H1 (cell line): ENCODE data around the gene CLIC3. TPM values are rescaled to one million over a fixed set of nuclear protein-coding genes. Genes with fewer than 3 reads are reported as not detected.
A peak's percentile ranks its signal among the peaks of the same experiment; 100 is the strongest.

Source experiments
- CTCF ChIA-PET: fragments of 300-600 bp; sonication (Branson Sonifier 250); formaldehyde crosslinking; loops from one replicate; lab custom pipeline; 2021; ENCODE audit not compliant: partially characterized antibody; lab: Charles Lee
- POLR2A ChIA-PET: fragments of 300-600 bp; sonication (Branson Sonifier 250); formaldehyde crosslinking; loops from one replicate; lab custom pipeline; 2021; ENCODE audit warnings: inconsistent platforms; ENCODE audit not compliant: partially characterized antibody; lab: Charles Lee
- DNase-seq, 2 experiments: peaks; one replicate each; pipeline versions ENCODE4 v3.0.0 to v3.0.0-alpha.2; 2010 to 2022; ENCODE audit warnings: low spot score in 2 of 2, low read depth in 1 of 2, mixed read lengths in 1 of 2
- FAIRE-seq: peaks from 2 replicates; lab custom pipeline; 2011; peaks lifted over from hg19 to GRCh38; lab: Jason Lieb, UNC
- H2AFZ ChIP-seq: 2 replicates; pipeline ENCODE4 v1.8.1; 2012; ENCODE audit warnings: low read length, inconsistent platforms
- H2AK5ac ChIP-seq: 2 replicates; pipeline ENCODE4 v1.6.1; 2013; ENCODE audit warnings: low read depth, low read length
- H2BK120ac ChIP-seq: replicated peaks from 2 replicates; pipeline ENCODE3; 2013; ENCODE audit warnings: low read depth, low read length, inconsistent platforms
- H2BK12ac ChIP-seq: 2 replicates; pipeline ENCODE4 v1.6.1; 2013; ENCODE audit warnings: low read depth, low read length
- H2BK15ac ChIP-seq: 2 replicates; pipeline ENCODE4 v1.6.1; 2013; ENCODE audit warnings: low read length
- H2BK20ac ChIP-seq: 2 replicates; pipeline ENCODE4 v1.6.1; 2013; ENCODE audit warnings: low read length
- H2BK5ac ChIP-seq: 2 replicates; pipeline ENCODE4 v1.6.1; 2013; ENCODE audit warnings: low read depth, low read length
- H3K14ac ChIP-seq: 2 replicates; pipeline ENCODE4 v1.6.1; 2013; ENCODE audit warnings: inconsistent platforms; ENCODE audit not compliant: insufficient read length
- H3K18ac ChIP-seq: 2 replicates; pipeline ENCODE4 v1.6.1; 2013; ENCODE audit warnings: low read length; ENCODE audit errors: extremely low read depth
- H3K23ac ChIP-seq: 2 replicates; pipeline ENCODE4 v1.6.1; 2013; ENCODE audit warnings: inconsistent platforms; ENCODE audit not compliant: insufficient read length
- H3K23me2 ChIP-seq: 2 replicates; pipeline ENCODE4 v1.6.1; 2013; ENCODE audit warnings: low read depth, low read length
- H3K27ac ChIP-seq: 2 replicates; pipeline ENCODE4 v1.6.1; 2011; ENCODE audit warnings: low read depth, low read length, inconsistent platforms
- H3K27me3 ChIP-seq, 4 experiments: replicated peaks in 1 of 4; 1 replicate in 1 of 4; 2 replicates in 3 of 4; pipeline versions ENCODE4 v1.6.1 to v1.8.1; 2011 to 2013; ENCODE audit warnings: low read length in 3 of 4, mild to moderate bottlenecking in 3 of 4, inconsistent platforms in 2 of 4, mixed read lengths in 2 of 4, moderate library complexity in 1 of 4; ENCODE audit not compliant: control insufficient read depth in 3 of 4, insufficient read depth in 3 of 4; ENCODE audit errors: extremely low read depth in 1 of 4
- H3K36me3 ChIP-seq, 4 experiments: 2 replicates each; pipeline versions ENCODE4 v1.6.1 to v1.8.1; 2011 to 2013; ENCODE audit warnings: mild to moderate bottlenecking in 4 of 4, low read length in 3 of 4, moderate library complexity in 2 of 4, control low read depth in 1 of 4, inconsistent platforms in 1 of 4; ENCODE audit not compliant: insufficient read depth in 4 of 4, control insufficient read depth in 2 of 4
- H3K4ac ChIP-seq: replicated peaks from 2 replicates; pipeline ENCODE3; 2013; ENCODE audit warnings: low read length, low read depth, mixed read lengths, inconsistent platforms; ENCODE audit not compliant: insufficient read length
- H3K4me1 ChIP-seq, 4 experiments: replicated peaks in 1 of 4; 1 replicate in 1 of 4; 2 replicates in 3 of 4; pipeline versions ENCODE4 v1.6.1 to v1.8.1; 2011 to 2013; ENCODE audit warnings: low read length in 3 of 4, inconsistent platforms in 2 of 4, mixed read lengths in 1 of 4; ENCODE audit not compliant: insufficient read depth in 4 of 4, control insufficient read depth in 3 of 4
- H3K4me2 ChIP-seq, 2 experiments: 2 replicates each; pipeline versions ENCODE4 v1.6.1 to v1.8.1; 2011 to 2013; ENCODE audit warnings: low read depth in 2 of 2, low read length in 2 of 2, control low read depth in 1 of 2, inconsistent platforms in 1 of 2, mild to moderate bottlenecking in 1 of 2; ENCODE audit not compliant: insufficient read depth in 1 of 2
- H3K4me3 ChIP-seq, 4 experiments: fragments of 200-600, 300-600 bp in 1 of 4; sonication (generic), shearing (Covaris generic), sonication (Bioruptor Twin) in 1 of 4; 2 replicates each; pipeline versions ENCODE4 v1.5.1 to v1.8.1; 2011 to 2016; ENCODE audit warnings: low read length in 4 of 4, low read depth in 3 of 4, control low read depth in 2 of 4, inconsistent platforms in 2 of 4, mild to moderate bottlenecking in 2 of 4, mixed read lengths in 1 of 4, moderate library complexity in 1 of 4; ENCODE audit not compliant: insufficient read depth in 2 of 4; ENCODE audit errors: extremely low read depth in 1 of 4
- H3K56ac ChIP-seq: replicated peaks from 2 replicates; pipeline ENCODE3; 2013; ENCODE audit warnings: low read depth, mild to moderate bottlenecking, mixed read lengths, low read length, inconsistent platforms; ENCODE audit not compliant: insufficient read length
- H3K79me1 ChIP-seq: 2 replicates; pipeline ENCODE4 v1.6.1; 2013; ENCODE audit warnings: low read depth, low read length, control low read depth
- H3K79me2 ChIP-seq, 2 experiments: 2 replicates each; pipeline versions ENCODE4 v1.6.1 to v1.8.1; 2012 to 2013; ENCODE audit warnings: low read length in 2 of 2, mild to moderate bottlenecking in 2 of 2, inconsistent platforms in 1 of 2; ENCODE audit not compliant: insufficient read depth in 2 of 2, control insufficient read depth in 1 of 2
- H3K9ac ChIP-seq, 4 experiments: replicated peaks in 1 of 4; 1 replicate in 1 of 4; 2 replicates in 3 of 4; pipeline versions ENCODE4 v1.6.1 to v1.8.1; 2011 to 2013; ENCODE audit warnings: low read depth in 3 of 4, low read length in 3 of 4, control low read depth in 2 of 4, mild to moderate bottlenecking in 2 of 4, moderate library complexity in 2 of 4, inconsistent platforms in 1 of 4; ENCODE audit errors: extremely low read depth in 1 of 4
- H3K9me3 ChIP-seq, 2 experiments: 2 replicates each; pipeline versions ENCODE4 v1.6.1 to v1.8.1; 2012 to 2013; ENCODE audit warnings: mild to moderate bottlenecking in 2 of 2, moderate library complexity in 2 of 2, control low read depth in 1 of 2, inconsistent platforms in 1 of 2, low read depth in 1 of 2, low read length in 1 of 2, mixed read lengths in 1 of 2; ENCODE audit not compliant: insufficient read depth in 2 of 2
- H4K20me1 ChIP-seq, 2 experiments: replicated peaks in 1 of 2; 2 replicates each; pipeline versions ENCODE3 to v1.8.1; 2011 to 2013; ENCODE audit warnings: inconsistent platforms in 2 of 2, low read length in 2 of 2, mild to moderate bottlenecking in 1 of 2; ENCODE audit not compliant: insufficient read depth in 2 of 2, control insufficient read depth in 1 of 2
- H4K5ac ChIP-seq: 2 replicates; pipeline ENCODE4 v1.6.1; 2013; ENCODE audit warnings: low read length, low read depth, mixed read lengths, inconsistent platforms; ENCODE audit not compliant: insufficient read length
- H4K8ac ChIP-seq: 2 replicates; pipeline ENCODE4 v1.8.0; 2013; ENCODE audit warnings: mild to moderate bottlenecking, moderate library complexity, low read length, inconsistent platforms; ENCODE audit not compliant: insufficient read depth; ENCODE audit errors: extremely low read depth
- H4K91ac ChIP-seq: replicated peaks from 2 replicates; pipeline ENCODE3; 2013; ENCODE audit warnings: low read length, mixed read lengths, inconsistent platforms; ENCODE audit not compliant: insufficient read length
- EZH2 ChIP-seq: fragments of 200-600 bp; sonication (generic); IDR thresholded peaks from 2 replicates; pipeline ENCODE4 v1.7.1; 2012; ENCODE audit warnings: low read depth, mild to moderate bottlenecking, moderate library complexity, low read length, inconsistent platforms; ENCODE audit not compliant: severe bottlenecking
- GABPA ChIP-seq: IDR thresholded peaks from 2 replicates; pipeline ENCODE4 v1.6.1; 2011; ENCODE audit warnings: mild to moderate bottlenecking, low read length, moderate library complexity, borderline replicate concordance; ENCODE audit not compliant: insufficient read depth
- KDM4A ChIP-seq: IDR thresholded peaks from one replicate; pipeline ENCODE4 v1.7.1; 2012; ENCODE audit warnings: low read depth, mild to moderate bottlenecking, moderate library complexity, low read length, inconsistent platforms; ENCODE audit not compliant: severe bottlenecking
- RAD21 ChIP-seq, 2 experiments: IDR thresholded peaks in 1 of 2; conservative IDR thresholded peaks in 1 of 2; 2 replicates each; pipeline ENCODE4 v1.6.1; 2011; ENCODE audit warnings: low read depth in 2 of 2, low read length in 2 of 2, improper control_type of control experiment in 1 of 2, inconsistent platforms in 1 of 2, mild to moderate bottlenecking in 1 of 2, moderate library complexity in 1 of 2
- SIN3A ChIP-seq, 2 experiments: IDR thresholded peaks in 1 of 2; conservative IDR thresholded peaks in 1 of 2; 2 replicates each; pipeline ENCODE4 v1.6.1; 2011 to 2012; ENCODE audit warnings: low read length in 2 of 2, improper control_type of control experiment in 1 of 2, low read depth in 1 of 2, mild to moderate bottlenecking in 1 of 2
- SUZ12 ChIP-seq: fragments of 200-600 bp; sonication (generic); IDR thresholded peaks from 2 replicates; pipeline ENCODE4 v1.6.1; 2012; ENCODE audit warnings: mild to moderate bottlenecking, inconsistent platforms, low read length, moderate library complexity, mixed read lengths
- WGBS, 2 experiments: shearing (Covaris generic) in 1 of 2; methylation state at CpG; one replicate each; pipeline versions ENCODE4 v1.1.6 to v1.1.7; 2013 to 2015; ENCODE audit warnings: low lambda C conversion rate in 2 of 2, mixed read lengths in 2 of 2, inconsistent platforms in 1 of 2, low coverage in 1 of 2, missing lambda C conversion rate in 1 of 2; ENCODE audit not compliant: insufficient replicate concordance in 2 of 2, insufficient coverage in 1 of 2, insufficient read length in 1 of 2; ENCODE audit errors: extremely low coverage in 1 of 2, missing lambda C conversion rate in 1 of 2; 5-methylcytosine and 5-hydroxymethylcytosine counted together
- long read RNA-seq, 2 experiments: library from RNA in 1 of 2; library from capped mRNA in 1 of 2; stranded (forward); transcript quantifications; one replicate each; pipeline ENCODE4 v2.0.0, GENCODE V29; 2021; ENCODE audit warnings: inconsistent platforms in 1 of 2
- polyA minus RNA-seq, 3 experiments: library from RNA; depleted of rRNA, polyadenylated mRNA; stranded (reverse); fragments of >200 nt; gene quantifications; 1 replicate in 2 of 3; 2 replicates in 1 of 3; pipeline ENCODE4 v1.2.3, GENCODE V29; 2011
- polyA plus RNA-seq, 7 experiments: library from polyadenylated mRNA; depleted of rRNA in 3 of 7; stranded (reverse) in 5 of 7; unstranded in 2 of 7; fragments of >200 nt in 5 of 7; fragments of 200-250 nt in 2 of 7; gene quantifications; 1 replicate in 5 of 7; 2 replicates in 1 of 7; 4 replicates in 1 of 7; pipeline versions ENCODE4 v1.2.1 to v1.2.3, GENCODE V29; 2011 to 2013; ENCODE audit warnings: missing spikeins in 2 of 7, mixed read lengths in 2 of 7
- total RNA-seq: library from RNA; stranded (reverse); fragmentation: NEBNext Ultra II Directional; extraction: Animal tissue kit (Norgen Biotek cat#: 25700); gene quantifications from 2 replicates; pipeline ENCODE4 v1.2.1, GENCODE V29; 2021

Gene CLIC3
- total RNA-seq (not detected in 2 replicates), polyA plus RNA-seq (2011; rRNA removed) (0.12 and 0.33 TPM in 2 replicates), polyA minus RNA-seq (2011; rRNA and poly(A)+ RNA removed) (not detected in 2 replicates)
- polyA plus RNA-seq (2011; cell fraction: cytosol; rRNA removed), result 0.18 TPM
- polyA plus RNA-seq (2011; cell fraction: nucleus; rRNA removed), result 0.17 TPM
- polyA plus RNA-seq (2012, experiment 1 of 2), result not detected in 4 replicates
- 0.26 TPM for polyA plus RNA-seq (2012, experiment 2 of 2)
- polyA plus RNA-seq (2013, experiment 1 of 2), result 0.20 TPM
- polyA plus RNA-seq (2013, experiment 2 of 2), result 0.29 TPM
- not detected for polyA minus RNA-seq (2011; cell fraction: cytosol; rRNA and poly(A)+ RNA removed)
- polyA minus RNA-seq (2011; cell fraction: nucleus; rRNA and poly(A)+ RNA removed), result 1.2 TPM
- long read RNA-seq, experiment 1, result 0 reads
- long read RNA-seq, experiment 2, result 0 reads

GRCh38 chr9:136996361-136997292 lies at the start of gene CLIC3:
Gene CLIC3 (minus strand): TSS chr9:136996568. CDS start chr9:136996543, 25 bp downstream.
- Histone ChIP-seq H3K56ac (no peak within 1 kb of the TSS), H3K23ac (no peak within 1 kb of the TSS), H4K8ac (no peak within 1 kb of the TSS), H4K20me1 (peaks cover 0 to 2% of the 10 kb centered on the region in 2 experiments), H2BK120ac (no peak within 1 kb of the TSS), H3K27me3 (no peaks in the 10 kb centered on the region; a peak in 1 of 7 replicates), H2BK5ac (peak within 1 kb of the TSS; percentile 35; the same call in 1 of the 2 replicates), H2BK20ac (no peak within 1 kb of the TSS), H2AK5ac (no peak within 1 kb of the TSS), H3K36me3 (peaks cover 0 to 2% (median 0%) of the 10 kb centered on the region in 4 experiments; a peak in 1 of 8 replicates), H3K4me2 (peak within 1 kb of the TSS; percentile 47 to 77), H3K79me2 (no peaks in the 10 kb centered on the region), H3K9me3 (no peaks in the 10 kb centered on the region), H3K18ac (no peak within 1 kb of the TSS; the same call in 1 of the 2 replicates), H3K27ac (no peak within 1 kb of the TSS), H3K4me3 (peak within 1 kb of the TSS in 2 of 4 experiments; percentile 1 to 50; a peak in 3 of 8 replicates), H3K4me1 (peaks cover 0 to 20% (median 11%) of the 10 kb centered on the region in 4 experiments; a peak in 6 of 7 replicates), H3K79me1 (no peaks in the 10 kb centered on the region), H3K4ac (no peak within 1 kb of the TSS), H2BK12ac (peak within 1 kb of the TSS; percentile 60; the same call in 1 of the 2 replicates), H4K91ac (peak within 1 kb of the TSS; percentile 41), H4K5ac (no peak within 1 kb of the TSS), H3K23me2 (peaks cover 17% of the 10 kb centered on the region), H3K9ac (no peak within 1 kb of the TSS), H2BK15ac (peak within 1 kb of the TSS; percentile 95; the same call in 1 of the 2 replicates), H2AFZ (no peak within 1 kb of the TSS), H3K14ac (no peak within 1 kb of the TSS)
- ChIA-PET CTCF (interaction anchor here (1.0 to 5.6 kb wide), 16 partner anchors 9 to 178 kb away, joined by 3 to 29 read pairs (median 4); partner anchors contain the start of genes ABCA2, FUT7, LCNL1 and PTGDS), POLR2A (interaction anchor here (0.8 to 1.4 kb wide), 6 partner anchors 11 to 152 kb away, joined by 3 to 5 read pairs (median 3); no protein-coding TSS in a partner anchor)
- no peak for FAIRE-seq
- DNase-seq, result peak in 1 of 2 experiments; percentile 74
- whole genome bisulfite sequencing, 2 experiments, result 27% methylated on average over 33 of the region's 35 CpGs; no CpG with 5 or more reads in 1 of the 2 experiments
- 0 out of 4 replicates have a peak, but pooled peaks of 1 of the 2 experiments have one; percentile 12 for TF ChIP-seq SIN3A (conservative IDR thresholded peaks at IDR 0.05 in 1 of 2, IDR thresholded peaks at IDR 0.05 in 1 of 2; ENCODE audit: low read depth in 1 of 2, low read length in 2 of 2)
- TF ChIP-seq RAD21 (IDR thresholded peaks at IDR 0.05 in 1 of 2, conservative IDR thresholded peaks at IDR 0.05 in 1 of 2; ENCODE audit: low read depth in 2 of 2, low read length in 2 of 2), result no peak
- TF ChIP-seq SUZ12, result no peak
- peak; percentile 53 for TF ChIP-seq KDM4A
- 0 out of 2 replicates have a peak, but pooled peaks have one; percentile 41 for TF ChIP-seq GABPA
- no peak for TF ChIP-seq EZH2
